ENCODE measurements around the gene FHAD1. TPM values are rescaled to one million over a fixed set of nuclear protein-coding genes. Genes with fewer than 3 reads are reported as not detected.

The FHAD1 gene
- total RNA-seq, 4 donors from 2014 or later: under 0.01 to 0.26 (median 0.06) TPM; not detected in 1

GRCh38 chr1:15231714-15232201 is 15.3 kb upstream of the FHAD1 start:
- no peaks in the 10 kb centered on the region for H3K27me3 ChIP-seq
- TF ChIP-seq POLR2AphosphoS5 (IDR thresholded peaks at IDR 0.05) (no peak), EP300 (IDR thresholded peaks at IDR 0.05) (no peak), POLR2A (IDR thresholded peaks at IDR 0.05; ENCODE audit: low read depth) (no peak), CTCF (IDR thresholded peaks at IDR 0.05) (no peak)
- DNase-seq (ENCODE audit: extremely low spot score): no peak
- intact Hi-C loops (cut with DNase I): no loop called here
- H3K4me1 ChIP-seq: no peaks in the 10 kb centered on the region
- no peaks in the 10 kb centered on the region for H3K9me3 ChIP-seq
- 84% methylated on average over 5 of the region's 5 CpGs for WGBS
- H3K27ac ChIP-seq (replicated peaks in 1 of 4): no peak overlapping the region
- H3K4me3 ChIP-seq: no peak overlapping the region
- H3K36me3 ChIP-seq: no peaks in the 10 kb centered on the region

GRCh38 chr1:15233689-15234088 is 13.3 kb upstream of the FHAD1 start:
- Histone ChIP-seq H3K27me3 (no peaks in the 10 kb centered on the region), H3K36me3 (no peaks in the 10 kb centered on the region), H3K9me3 (no peaks in the 10 kb centered on the region), H3K4me1 (no peaks in the 10 kb centered on the region), H3K27ac (replicated peaks in 1 of 4) (no peak overlapping the region), H3K4me3 (no peak overlapping the region)
- no peak for DNase-seq (ENCODE audit: extremely low spot score)
- intact Hi-C loops (cut with DNase I): no loop called here
- TF ChIP-seq POLR2A (IDR thresholded peaks at IDR 0.05; ENCODE audit: low read depth) (no peak), EP300 (IDR thresholded peaks at IDR 0.05) (no peak), POLR2AphosphoS5 (IDR thresholded peaks at IDR 0.05) (no peak), CTCF (IDR thresholded peaks at IDR 0.05) (no peak)

GRCh38 chr1:15236321-15236721 is 10.7 kb upstream of the FHAD1 start:
- WGBS: 74% methylated on average over 5 of the region's 5 CpGs
- H3K4me1 ChIP-seq: no peaks in the 10 kb centered on the region
- H3K27me3 ChIP-seq: no peaks in the 10 kb centered on the region
- DNase-seq (ENCODE audit: extremely low spot score): no peak
- no peaks in the 10 kb centered on the region for H3K9me3 ChIP-seq
- TF ChIP-seq CTCF (IDR thresholded peaks at IDR 0.05) (no peak), EP300 (IDR thresholded peaks at IDR 0.05) (no peak), POLR2A (IDR thresholded peaks at IDR 0.05; ENCODE audit: low read depth) (no peak), POLR2AphosphoS5 (IDR thresholded peaks at IDR 0.05) (no peak)
- H3K27ac ChIP-seq (replicated peaks in 1 of 4): no peak overlapping the region
- intact Hi-C loops (cut with DNase I): no loop called here
- no peak overlapping the region for H3K4me3 ChIP-seq
- no peaks in the 10 kb centered on the region for H3K36me3 ChIP-seq

- no peaks in the 10 kb centered on the region for H3K4me1 ChIP-seq
- H3K9me3 ChIP-seq: no peaks in the 10 kb centered on the region
- intact Hi-C loops (cut with DNase I): no loop called here
- no peak for DNase-seq (ENCODE audit: extremely low spot score)
- H3K27ac ChIP-seq (replicated peaks in 1 of 4): no peak overlapping the region
- TF ChIP-seq POLR2AphosphoS5 (IDR thresholded peaks at IDR 0.05) (no peak), EP300 (IDR thresholded peaks at IDR 0.05) (no peak), CTCF (IDR thresholded peaks at IDR 0.05) (no peak), POLR2A (IDR thresholded peaks at IDR 0.05; ENCODE audit: low read depth) (no peak)
- WGBS: 91% methylated on average over 9 of the region's 9 CpGs
- no peaks in the 10 kb centered on the region for H3K36me3 ChIP-seq
- no peaks in the 10 kb centered on the region for H3K27me3 ChIP-seq
- H3K4me3 ChIP-seq: no peak overlapping the region
Observed at GRCh38 chr1:15236746-15237145, 10.3 kb upstream of the FHAD1 start.

- no peak for DNase-seq (ENCODE audit: extremely low spot score)
Observed at GRCh38 chr1:15238789-15239188, 8.2 kb upstream of the FHAD1 start.

More at GRCh38 chr1:15238789-15239188, 8.2 kb upstream of the FHAD1 start:
- Histone ChIP-seq H3K36me3 (no peaks in the 10 kb centered on the region), H3K27ac (replicated peaks in 1 of 4) (no peak overlapping the region), H3K9me3 (no peaks in the 10 kb centered on the region), H3K27me3 (no peaks in the 10 kb centered on the region), H3K4me3 (no peak overlapping the region), H3K4me1 (peaks cover 0 to 15% (median 11%) of the 10 kb centered on the region in 4 donors)
- no peak for TF ChIP-seq EP300 (IDR thresholded peaks at IDR 0.05)
- TF ChIP-seq POLR2A (IDR thresholded peaks at IDR 0.05; ENCODE audit: low read depth): no peak
- no peak for TF ChIP-seq CTCF (IDR thresholded peaks at IDR 0.05)
- TF ChIP-seq POLR2AphosphoS5 (IDR thresholded peaks at IDR 0.05): no peak
- 100% methylated on average over 1 of the region's 1 CpG for WGBS
- intact Hi-C loops (cut with DNase I): no loop called here

Measured in esophagus muscularis mucosa (tissue), 4 donors.